Neural cell (in vitro differentiated cells): ENCODE measurements around the gene PLXNA2. TPM values are rescaled to one million over a fixed set of nuclear protein-coding genes. Genes with fewer than 3 reads are reported as not detected.

Experiments
- H2AFZ ChIP-seq: fragments of 200-600, 300-800 bp; sonication (generic), shearing (Covaris generic); 2 replicates; pipeline ENCODE4 v1.6.0; 2014; ENCODE audit warnings: low read depth, mild to moderate bottlenecking, antibody characterized with exemption, low read length, moderate library complexity
- H3F3A ChIP-seq: fragments of 200-600 bp; shearing (Covaris generic); 2 replicates; pipeline ENCODE4 v1.6.1; 2016; ENCODE audit warnings: mild to moderate bottlenecking, moderate library complexity, mixed read lengths, antibody characterized with exemption, low read length; ENCODE audit not compliant: insufficient read depth, poor library complexity, severe bottlenecking
- H3K27ac ChIP-seq: fragments of 200-600, 300-800 bp; sonication (generic), shearing (Covaris generic); 2 replicates; pipeline ENCODE4 v1.5.1; 2014; ENCODE audit warnings: mild to moderate bottlenecking, low read length, moderate library complexity
- H3K27me3 ChIP-seq: fragments of 300-800, 200-600 bp; sonication (generic), shearing (Covaris generic); 2 replicates; pipeline ENCODE4 v1.6.0; 2014; ENCODE audit warnings: mild to moderate bottlenecking, low read depth, low read length, moderate library complexity; ENCODE audit not compliant: insufficient read depth
- H3K36me3 ChIP-seq: fragments of 300-800, 200-600 bp; sonication (generic), shearing (Covaris generic); 2 replicates; pipeline ENCODE4 v1.5.1; 2014; ENCODE audit warnings: mild to moderate bottlenecking, antibody characterized with exemption, low read length, moderate library complexity; ENCODE audit not compliant: insufficient read depth
- H3K4me2 ChIP-seq: fragments of 300-800, 200-600 bp; sonication (generic), shearing (Covaris generic); 2 replicates; pipeline ENCODE4 v1.6.0; 2014; ENCODE audit warnings: mild to moderate bottlenecking, low read length
- H3K4me3 ChIP-seq: fragments of 300-800, 200-600 bp; sonication (generic), shearing (Covaris generic); 2 replicates; pipeline ENCODE4 v1.5.1; 2014; ENCODE audit warnings: mild to moderate bottlenecking, low read length, moderate library complexity
- H3K79me2 ChIP-seq: fragments of 200-600 bp; shearing (Covaris generic); replicated peaks from 2 replicates; pipeline ENCODE4 v1.6.0; 2014; ENCODE audit warnings: mild to moderate bottlenecking, low read length, moderate library complexity; ENCODE audit not compliant: insufficient read depth
- H3K9ac ChIP-seq: fragments of 300-800, 200-600 bp; sonication (generic), shearing (Covaris generic); 2 replicates; pipeline ENCODE4 v1.6.1; 2016; ENCODE audit warnings: mild to moderate bottlenecking, low read length, mixed read lengths
- H3K9me2 ChIP-seq: fragments of 200-600 bp; shearing (Covaris generic); 2 replicates; pipeline ENCODE4 v1.6.1; 2016; ENCODE audit warnings: mild to moderate bottlenecking, low read length, mixed read lengths; ENCODE audit not compliant: insufficient read depth
- H3K9me3 ChIP-seq: fragments of 200-600, 300-800 bp; sonication (generic), shearing (Covaris generic); 2 replicates; pipeline ENCODE4 v1.6.1; 2016; ENCODE audit warnings: mild to moderate bottlenecking, mixed run types, low read length, moderate library complexity, mixed read lengths
- H4K20me1 ChIP-seq: fragments of 200-600 bp; shearing (Covaris generic); 2 replicates; pipeline ENCODE4 v1.6.1; 2016; ENCODE audit warnings: mild to moderate bottlenecking, mixed run types; ENCODE audit not compliant: insufficient read depth
- CTCF ChIP-seq: fragments of 450-650 bp; IDR thresholded peaks from 2 replicates; pipeline ENCODE4 v1.5.1; 2014; ENCODE audit warnings: antibody characterized with exemption, mild to moderate bottlenecking, moderate library complexity; ENCODE audit not compliant: poor library complexity, severe bottlenecking
- EP300 ChIP-seq: fragments of 450-650 bp; conservative IDR thresholded peaks from 2 replicates; pipeline ENCODE4 v1.6.1; 2014; ENCODE audit warnings: antibody characterized with exemption, mild to moderate bottlenecking, moderate library complexity; ENCODE audit not compliant: poor library complexity, severe bottlenecking
- EZH2 ChIP-seq: fragments of 200-600, 300-800 bp; shearing (Covaris generic), sonication (generic); IDR thresholded peaks from 2 replicates; pipeline ENCODE4 v1.6.1; 2014; ENCODE audit warnings: antibody characterized with exemption, low read length, borderline replicate concordance, mild to moderate bottlenecking; ENCODE audit not compliant: insufficient read depth, poor library complexity, severe bottlenecking
- MXI1 ChIP-seq: fragments of 450-650 bp; conservative IDR thresholded peaks from 2 replicates; pipeline ENCODE4 v1.6.1; 2014; ENCODE audit warnings: antibody characterized with exemption, mild to moderate bottlenecking; ENCODE audit not compliant: poor library complexity, severe bottlenecking
- POLR2AphosphoS5 ChIP-seq: IDR thresholded peaks from 2 replicates; pipeline ENCODE4 v1.6.1; 2012
- RAD21 ChIP-seq: fragments of 450-650 bp; conservative IDR thresholded peaks from 2 replicates; pipeline ENCODE4 v1.6.1; 2014; ENCODE audit warnings: antibody characterized with exemption, mild to moderate bottlenecking, moderate library complexity
- REST ChIP-seq: IDR thresholded peaks from 2 replicates; pipeline ENCODE4 v1.6.1; 2012; ENCODE audit warnings: borderline replicate concordance
- SMC3 ChIP-seq: fragments of 450-650 bp; conservative IDR thresholded peaks from 2 replicates; pipeline ENCODE4 v1.6.1; 2014; ENCODE audit warnings: antibody characterized with exemption, mild to moderate bottlenecking, moderate library complexity; ENCODE audit not compliant: poor library complexity
- TAF1 ChIP-seq: IDR thresholded peaks from 2 replicates; pipeline ENCODE4 v1.6.1; 2012; ENCODE audit warnings: low read depth
- polyA plus RNA-seq: library from polyadenylated mRNA; depleted of rRNA; stranded (reverse); fragments of >200 nt; gene quantifications from 2 replicates; pipeline ENCODE4 v1.2.3, GENCODE V29; 2014

Gene PLXNA2
- polyA plus RNA-seq, 1 donor from 2014 or later = 30.6 TPM

GRCh38 chr1:208117409-208117808, 126.8 kb downstream of the PLXNA2 start:
- TF ChIP-seq CTCF (no peak), EZH2 (no peak), RAD21 (no peak), MXI1 (no peak), POLR2AphosphoS5 (no peak), REST (no peak), SMC3 (no peak), TAF1 (no peak), EP300 (no peak)
- Histone ChIP-seq H3K9me2 (no peaks in the 10 kb centered on the region), H3K27ac (no peak overlapping the region), H2AFZ (no peak overlapping the region), H3K9me3 (no peaks in the 10 kb centered on the region), H3K79me2 (no peaks in the 10 kb centered on the region), H3K27me3 (no peaks in the 10 kb centered on the region), H3F3A (no peaks in the 10 kb centered on the region), H3K36me3 (no peaks in the 10 kb centered on the region), H3K9ac (no peak overlapping the region), H3K4me2 (no peak overlapping the region), H4K20me1 (no peaks in the 10 kb centered on the region), H3K4me3 (no peak overlapping the region)

GRCh38 chr1:208115924-208116640, 128.1 kb downstream of the PLXNA2 start:
- H3K9me3 ChIP-seq = no peaks in the 10 kb centered on the region
- H3F3A ChIP-seq = no peaks in the 10 kb centered on the region
- H3K4me3 ChIP-seq = no peak overlapping the region
- no peak for TF ChIP-seq REST
- TF ChIP-seq EP300 = no peak
- TF ChIP-seq POLR2AphosphoS5 = no peak
- TF ChIP-seq MXI1 = no peak
- no peak for TF ChIP-seq TAF1
- no peak for TF ChIP-seq SMC3
- TF ChIP-seq EZH2 = no peak
- TF ChIP-seq RAD21 = no peak
- TF ChIP-seq CTCF = no peak
- no peaks in the 10 kb centered on the region for H3K79me2 ChIP-seq
- H4K20me1 ChIP-seq = no peaks in the 10 kb centered on the region
- H3K9ac ChIP-seq = no peak overlapping the region
- H3K27me3 ChIP-seq = no peaks in the 10 kb centered on the region
- H3K9me2 ChIP-seq = no peaks in the 10 kb centered on the region
- no peak overlapping the region for H3K4me2 ChIP-seq
- no peak overlapping the region for H3K27ac ChIP-seq
- H3K36me3 ChIP-seq = no peaks in the 10 kb centered on the region
- no peak overlapping the region for H2AFZ ChIP-seq
